Suprapubic skin (tissue), 3 donors: ENCODE data around the gene LDB2.

Experiments used
- POLR2AphosphoS5 ChIP-seq, 3 donors: sonication (generic); formaldehyde crosslinking; IDR thresholded peaks; one replicate each; pipeline ENCODE4 v1.6.1; 2017; ENCODE audit warnings: antibody characterized with exemption in 3 of 3
- TF ChIP-seq, protein P1 (sequence below), 2 donors: fragments of 200-600 bp in 1 of 2; fragments of 450-650 bp in 1 of 2; sonication (generic) in 1 of 2; IDR thresholded peaks; one replicate each; pipeline ENCODE4 v1.5.1; 2016 to 2019; ENCODE audit warnings: antibody characterized with exemption in 2 of 2, mild to moderate bottlenecking in 1 of 2, moderate library complexity in 1 of 2

DNA sequence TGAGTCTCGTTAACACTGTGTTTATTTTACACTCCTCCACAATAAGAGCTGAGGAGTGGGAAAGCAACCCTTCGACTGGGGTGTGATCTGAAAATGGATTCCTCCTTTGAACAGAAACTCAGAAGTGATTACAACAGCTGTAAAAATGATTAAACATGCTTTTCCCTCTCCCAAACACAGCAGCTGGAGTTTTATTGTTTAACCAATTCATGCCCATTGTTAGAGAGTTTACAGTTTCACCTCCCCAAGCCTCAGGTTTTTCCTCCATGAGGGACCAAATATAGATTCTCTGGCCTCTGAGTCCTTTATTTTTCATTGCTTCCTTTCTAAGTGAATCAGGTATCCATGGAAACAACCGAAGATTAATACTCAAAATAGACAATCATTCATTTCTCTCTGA is 409.2 kb downstream of the LDB2 start:
- no peak for TF ChIP-seq POLR2AphosphoS5 (IDR thresholded peaks at IDR 0.05)
- TF ChIP-seq, protein P1, sequence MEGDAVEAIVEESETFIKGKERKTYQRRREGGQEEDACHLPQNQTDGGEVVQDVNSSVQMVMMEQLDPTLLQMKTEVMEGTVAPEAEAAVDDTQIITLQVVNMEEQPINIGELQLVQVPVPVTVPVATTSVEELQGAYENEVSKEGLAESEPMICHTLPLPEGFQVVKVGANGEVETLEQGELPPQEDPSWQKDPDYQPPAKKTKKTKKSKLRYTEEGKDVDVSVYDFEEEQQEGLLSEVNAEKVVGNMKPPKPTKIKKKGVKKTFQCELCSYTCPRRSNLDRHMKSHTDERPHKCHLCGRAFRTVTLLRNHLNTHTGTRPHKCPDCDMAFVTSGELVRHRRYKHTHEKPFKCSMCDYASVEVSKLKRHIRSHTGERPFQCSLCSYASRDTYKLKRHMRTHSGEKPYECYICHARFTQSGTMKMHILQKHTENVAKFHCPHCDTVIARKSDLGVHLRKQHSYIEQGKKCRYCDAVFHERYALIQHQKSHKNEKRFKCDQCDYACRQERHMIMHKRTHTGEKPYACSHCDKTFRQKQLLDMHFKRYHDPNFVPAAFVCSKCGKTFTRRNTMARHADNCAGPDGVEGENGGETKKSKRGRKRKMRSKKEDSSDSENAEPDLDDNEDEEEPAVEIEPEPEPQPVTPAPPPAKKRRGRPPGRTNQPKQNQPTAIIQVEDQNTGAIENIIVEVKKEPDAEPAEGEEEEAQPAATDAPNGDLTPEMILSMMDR (IDR thresholded peaks at IDR 0.05) = no peak
